HG02759 (cell line): Measurements from ENCODE around the gene CPSF2.
"Not testable (repeated sequence)": the region's sequence is repeated elsewhere in the genome, so short reads cannot be mapped to it uniquely, and the experiment has no call there.

Experiments
- ATAC-seq: cut with Tn5 transposase; IDR thresholded peaks from one replicate; pipeline ENCODE4 v1.9.1; 2021; ENCODE audit warnings: mild to moderate bottlenecking, moderate library complexity; ENCODE audit not compliant: unreplicated experiment

Gene CPSF2

GRCh38 chr14:92154283-92154942 is 32.6 kb downstream of the CPSF2 start:
- ATAC-seq, result no peak

DNA sequence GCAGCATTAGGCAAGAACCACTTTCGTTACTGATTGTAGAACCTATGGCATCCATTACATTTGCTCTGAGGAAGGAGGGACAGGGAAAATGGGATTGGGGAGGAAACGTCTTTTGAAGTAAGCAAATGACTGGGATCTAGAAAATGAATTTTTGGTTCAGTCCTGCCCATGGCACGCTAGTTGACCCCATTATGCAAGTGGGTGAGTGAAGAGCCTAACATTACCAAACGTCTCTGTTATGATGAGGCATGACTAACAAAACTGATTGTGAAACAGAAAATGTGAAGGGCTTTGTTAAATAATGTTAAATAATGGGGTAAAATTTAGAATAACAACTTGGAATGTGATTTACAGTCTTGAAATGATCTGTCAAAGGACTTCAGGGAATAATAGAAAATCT is 38.9 kb downstream of the CPSF2 start:
- no peak for ATAC-seq

DNA sequence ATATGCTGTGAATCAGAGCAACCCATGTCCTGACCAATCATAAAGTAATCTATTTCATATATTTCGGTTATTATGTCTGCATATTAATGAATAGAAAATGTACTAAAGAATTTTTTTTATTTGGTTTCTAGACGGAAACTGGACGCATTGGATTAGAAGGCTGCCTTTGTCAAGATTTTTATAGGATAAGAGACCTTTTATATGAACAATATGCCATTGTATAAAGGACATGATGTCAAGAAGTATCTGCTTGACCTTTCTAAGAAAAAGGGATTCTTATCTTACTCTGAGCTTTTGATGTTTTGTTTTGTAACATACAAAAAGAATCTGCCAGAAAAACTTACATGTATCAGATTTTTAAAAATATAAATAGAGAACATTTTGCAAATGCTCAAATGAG is 39.8 kb downstream of the CPSF2 start:
- ATAC-seq, result no peak

GRCh38 chr14:92164958-92165357 is 43.2 kb downstream of the CPSF2 start:
- no peak for ATAC-seq

DNA sequence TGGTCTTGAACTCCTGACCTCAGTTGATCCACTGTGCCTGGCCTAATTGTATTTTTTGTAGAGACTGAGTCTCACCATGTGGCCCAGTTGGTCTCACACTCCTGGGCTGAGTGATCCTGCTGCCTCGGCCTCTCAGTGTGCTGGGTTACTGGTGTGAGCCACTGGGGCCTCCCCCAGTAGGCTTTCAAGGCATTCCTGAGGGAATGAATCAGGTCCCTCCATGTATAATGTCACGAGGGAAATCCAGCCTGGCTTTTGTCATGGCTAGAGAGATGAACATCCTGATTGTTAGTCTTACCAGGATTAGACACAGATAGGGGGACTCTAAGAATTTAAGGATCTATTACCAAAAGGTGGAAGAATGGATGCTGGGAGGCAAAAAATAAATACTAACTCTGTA is 51.9 kb downstream of the CPSF2 start:
- no peak for ATAC-seq

DNA sequence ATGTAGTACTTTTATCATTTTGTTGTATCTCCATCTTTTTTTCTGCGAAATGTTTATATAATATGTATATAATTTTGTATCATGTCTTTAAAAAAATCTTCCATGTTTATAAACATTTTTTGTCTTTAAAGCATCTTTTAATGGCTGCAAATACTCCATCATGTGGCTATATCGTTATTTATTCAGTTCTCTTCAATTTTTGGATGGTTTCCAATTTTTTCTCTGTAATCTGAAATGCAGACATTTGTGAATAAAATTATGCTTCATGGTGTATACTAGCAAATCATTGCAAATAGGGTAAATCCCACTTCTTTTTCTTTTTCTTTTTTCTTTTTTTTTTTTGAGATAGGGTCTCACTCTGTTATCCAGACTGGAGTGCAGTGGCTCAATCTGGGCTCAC is 54.0 kb downstream of the CPSF2 start:
- ATAC-seq, result no peak

DNA sequence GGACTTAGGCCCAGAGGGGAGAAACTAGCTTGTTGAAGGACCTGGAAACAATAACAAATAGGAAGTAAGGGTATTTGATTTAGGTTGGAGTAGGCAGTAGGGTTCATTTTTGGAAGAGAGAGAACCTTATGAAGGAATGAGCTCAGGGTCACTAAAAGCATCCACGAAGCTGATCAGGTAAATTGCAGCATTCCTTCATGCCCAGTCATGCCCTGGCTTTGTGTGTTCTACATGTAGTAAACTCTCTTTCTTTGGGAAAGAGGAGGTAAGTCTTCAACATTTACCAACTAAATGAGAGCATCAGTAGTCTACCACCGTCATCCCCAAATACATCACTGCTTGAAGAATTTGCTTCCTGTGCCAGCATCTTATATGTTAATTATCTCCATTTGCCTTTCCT is 54.7 kb downstream of the CPSF2 start:
- no peak for ATAC-seq

DNA sequence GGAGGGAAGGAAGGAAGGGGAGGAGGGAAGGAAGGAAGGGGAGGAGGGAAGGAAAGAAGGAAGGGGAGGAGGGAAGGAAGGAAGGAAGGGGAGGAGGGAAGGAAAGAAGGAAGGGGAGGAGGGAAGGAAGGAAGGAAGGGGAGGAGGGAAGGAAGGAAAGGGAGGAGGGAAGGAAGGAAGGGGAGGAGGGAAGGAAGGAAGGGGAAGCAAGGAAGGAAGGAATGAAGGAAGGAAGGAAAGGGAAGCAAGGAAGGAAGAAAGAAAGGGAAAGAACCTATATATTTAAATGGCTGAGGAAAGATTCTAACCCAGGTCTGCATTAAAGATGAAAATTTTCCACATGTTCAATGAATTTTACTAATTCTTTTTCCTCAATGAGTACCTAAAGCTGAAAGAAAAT is 57.4 kb downstream of the CPSF2 start:
- ATAC-seq, result not testable (repeated sequence)

GRCh38 chr14:92185559-92185958 is 63.8 kb downstream of the CPSF2 start:
- ATAC-seq, result no peak

GRCh38 chr14:92187616-92188015 is 65.8 kb downstream of the CPSF2 start:
- ATAC-seq, result not testable (repeated sequence)

GRCh38 chr14:92190768-92191167 is 69.0 kb downstream of the CPSF2 start:
- ATAC-seq, result no peak

DNA sequence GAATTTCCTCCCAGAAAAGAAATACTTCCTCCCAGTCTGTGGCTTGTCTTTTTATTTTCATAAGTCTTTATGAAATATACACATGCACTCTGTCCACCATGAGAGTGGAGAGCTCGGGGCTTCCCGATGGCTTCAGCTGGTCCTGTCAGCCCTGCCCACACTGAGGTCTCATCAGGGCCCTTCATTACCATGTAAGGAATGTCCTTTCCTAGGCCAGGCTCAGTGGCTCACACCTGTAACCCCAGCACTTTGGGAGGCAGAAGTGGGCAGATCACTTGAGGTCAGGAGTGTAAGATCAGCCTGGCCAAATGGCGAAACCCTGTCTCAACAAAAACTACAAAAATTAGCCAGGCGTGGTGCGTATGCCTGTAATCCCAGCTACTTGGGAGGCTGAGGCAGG is 77.0 kb downstream of the CPSF2 start:
- ATAC-seq, result no peak

- ATAC-seq, result no peak
These were observed 78.0 kb downstream of the CPSF2 start for GRCh38 chr14:92199763-92200162.

- ATAC-seq, result no peak
These were observed 81.3 kb downstream of the CPSF2 start for GRCh38 chr14:92203116-92203515.

DNA sequence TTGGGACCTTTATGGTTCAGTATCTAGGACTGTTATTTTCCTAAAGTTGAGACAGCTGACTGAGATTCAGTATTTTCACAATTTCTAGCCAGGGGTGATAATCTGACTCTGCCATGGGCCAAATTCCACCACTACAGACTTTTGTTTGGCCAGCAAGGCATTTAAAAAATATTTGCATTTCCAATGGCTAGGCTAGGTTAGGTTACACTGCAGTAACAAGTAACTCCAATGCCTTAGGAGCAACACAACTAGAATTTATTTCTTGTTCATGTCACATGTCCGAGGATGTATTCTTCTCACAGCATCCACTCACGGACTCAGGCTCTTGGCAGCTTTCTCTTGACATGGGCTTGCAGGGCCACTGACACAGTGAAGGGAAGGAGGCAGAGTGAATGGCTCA is 83.0 kb downstream of the CPSF2 start:
- no peak for ATAC-seq

GRCh38 chr14:92207012-92207927 is 85.5 kb downstream of the CPSF2 start:
- no peak for ATAC-seq

DNA sequence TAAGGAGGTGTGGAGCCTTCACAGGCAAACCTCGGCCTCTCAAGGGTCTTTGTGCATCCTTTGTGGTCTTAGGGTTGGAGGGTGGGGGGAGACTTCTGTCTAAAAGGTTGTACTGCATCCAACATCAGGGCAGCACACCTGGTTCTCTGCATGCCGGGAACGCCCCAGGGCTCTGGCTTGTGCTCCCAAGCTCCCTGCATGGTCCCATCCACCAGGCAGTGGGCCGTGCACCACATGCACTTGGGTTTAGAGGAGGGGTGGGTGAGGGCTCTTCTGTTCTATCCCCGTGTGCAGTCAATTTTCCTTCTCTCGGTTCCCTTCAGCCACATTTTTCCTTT is 86.1 kb downstream of the CPSF2 start:
- no peak for ATAC-seq

DNA sequence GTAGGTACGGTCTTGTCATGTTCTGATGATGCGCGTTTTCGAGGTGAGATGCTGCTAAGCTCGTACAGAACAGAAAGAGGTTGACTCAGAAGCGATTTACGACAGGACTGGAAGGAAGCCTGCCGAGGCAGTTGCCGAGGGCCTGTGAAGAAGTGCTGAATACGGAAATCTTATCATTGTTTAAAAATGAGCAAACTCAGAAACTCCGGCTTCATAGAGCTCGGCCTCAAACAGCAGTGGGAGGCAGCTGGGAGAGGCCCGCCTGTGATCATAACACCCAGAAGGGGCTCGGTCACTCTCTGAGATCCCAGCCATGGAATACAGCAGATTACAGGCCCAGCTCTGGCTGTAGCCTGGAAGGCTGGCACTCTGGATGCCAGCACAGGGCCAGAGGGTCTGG is 87.4 kb downstream of the CPSF2 start:
- no peak for ATAC-seq

DNA sequence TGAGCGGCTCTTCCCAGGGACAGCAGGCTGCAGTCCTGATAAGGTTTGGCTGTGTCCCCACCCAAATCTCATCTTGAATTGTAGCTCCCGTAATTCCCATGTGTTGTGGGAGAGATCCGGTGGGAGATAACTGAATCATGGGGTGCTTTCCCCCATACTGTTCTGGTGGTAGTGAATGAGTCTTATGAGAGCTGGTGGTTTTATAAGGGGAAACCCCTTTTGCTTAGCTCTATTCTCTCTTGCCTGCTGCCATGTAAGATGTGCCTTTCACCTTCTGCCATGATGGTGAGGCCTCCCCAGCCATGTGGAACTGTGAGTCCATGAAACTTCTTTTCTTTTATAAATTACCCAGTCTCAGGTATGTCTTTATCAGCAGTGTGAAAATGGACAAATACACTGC is 91.4 kb downstream of the CPSF2 start:
- ATAC-seq, result not testable (repeated sequence)

GRCh38 chr14:92215579-92215978 is 93.8 kb downstream of the CPSF2 start:
- no peak for ATAC-seq

GRCh38 chr14:92217936-92218335 is 96.2 kb downstream of the CPSF2 start:
- no peak for ATAC-seq
